Neural progenitor cell (in vitro differentiated cells): Measurements from ENCODE around the gene JAZF1. TPM values are rescaled to one million over a fixed set of nuclear protein-coding genes. Genes with fewer than 3 reads are reported as not detected.

Experiments
- DNase-seq: peaks from one replicate; pipeline ENCODE4 v3.0.0-alpha.2; 2016; ENCODE audit warnings: low spot score
- H2AFZ ChIP-seq: fragments of 200-600 bp; sonication (generic); replicated peaks from 2 replicates; pipeline ENCODE4 v1.6.1; 2016; ENCODE audit warnings: antibody characterized with exemption
- H3F3A ChIP-seq: fragments of 200-600 bp; sonication (generic); 2 replicates; pipeline ENCODE4 v1.6.1; 2016; ENCODE audit warnings: antibody characterized with exemption, low read depth
- H3K27ac ChIP-seq: fragments of 200-600 bp; sonication (generic); 2 replicates; pipeline ENCODE4 v1.5.1; 2016; ENCODE audit warnings: mild to moderate bottlenecking
- H3K27me3 ChIP-seq: fragments of 200-600 bp; sonication (generic); 2 replicates; pipeline ENCODE4 v1.6.1; 2016; ENCODE audit warnings: mild to moderate bottlenecking, moderate library complexity
- H3K36me3 ChIP-seq: fragments of 200-600 bp; sonication (generic); 2 replicates; pipeline ENCODE4 v1.5.1; 2016
- H3K4me1 ChIP-seq: fragments of 200-600 bp; sonication (generic); 2 replicates; pipeline ENCODE4 v1.6.1; 2016; ENCODE audit warnings: mixed run types
- H3K4me2 ChIP-seq: fragments of 200-600 bp; sonication (generic); 2 replicates; pipeline ENCODE4 v1.6.1; 2016
- H3K4me3 ChIP-seq: fragments of 200-600 bp; sonication (generic); 2 replicates; pipeline ENCODE4 v1.5.1; 2016
- H3K79me2 ChIP-seq: fragments of 200-600 bp; sonication (generic); 2 replicates; pipeline ENCODE4 v1.6.1; 2016; ENCODE audit warnings: low read depth
- H3K9ac ChIP-seq: fragments of 200-600 bp; sonication (generic); 2 replicates; pipeline ENCODE4 v1.6.1; 2016
- H3K9me3 ChIP-seq: fragments of 200-600 bp; sonication (generic); 2 replicates; pipeline ENCODE4 v1.5.1; 2016; ENCODE audit warnings: low read depth
- H4K20me1 ChIP-seq: fragments of 200-600 bp; sonication (generic); 2 replicates; pipeline ENCODE4 v1.6.1; 2016; ENCODE audit warnings: low read depth
- H3K27ac Mint-ChIP-seq: 3 replicates; pipeline ENCODE4 v1.8.0; 2021; ENCODE audit warnings: mixed read lengths
- H3K27me3 Mint-ChIP-seq: 2 replicates; pipeline ENCODE4 v1.8.0; 2022; ENCODE audit warnings: low read depth, mild to moderate bottlenecking, inconsistent platforms, moderate library complexity, mixed read lengths; ENCODE audit not compliant: insufficient read depth
- H3K36me3 Mint-ChIP-seq: 3 replicates; pipeline ENCODE4 v1.8.0; 2021; ENCODE audit warnings: mixed read lengths
- H3K4me1 Mint-ChIP-seq: 3 replicates; pipeline ENCODE4 v1.8.0; 2021; ENCODE audit warnings: mixed read lengths
- H3K4me3 Mint-ChIP-seq: 3 replicates; pipeline ENCODE4 v1.8.0; 2021; ENCODE audit warnings: mild to moderate bottlenecking, moderate library complexity, mixed read lengths
- H3K9me3 Mint-ChIP-seq: 3 replicates; pipeline ENCODE4 v1.8.0; 2020; ENCODE audit warnings: mixed read lengths
- CTCF ChIP-seq: fragments of 200-600 bp; sonication (generic); IDR thresholded peaks from 2 replicates; pipeline ENCODE4 v1.5.1; 2017; ENCODE audit warnings: antibody characterized with exemption, mild to moderate bottlenecking
- EZH2 ChIP-seq: fragments of 200-600 bp; sonication (generic); IDR thresholded peaks from 2 replicates; pipeline ENCODE4 v1.6.1; 2017; ENCODE audit warnings: antibody characterized with exemption, mild to moderate bottlenecking, moderate library complexity
- EZH2phosphoT487 ChIP-seq: fragments of 200-600 bp; sonication (generic); IDR thresholded peaks from 2 replicates; pipeline ENCODE4 v1.6.1; 2017; ENCODE audit warnings: antibody characterized with exemption
- total RNA-seq: library from RNA; depleted of rRNA; stranded (reverse); fragments of >200 nt; gene quantifications from 2 replicates; pipeline ENCODE4 v1.2.3, GENCODE V29; 2015; ENCODE audit warnings: low replicate concordance

JAZF1 gene
- total RNA-seq, 1 donor from 2014 or later = 3.1 TPM

DNA sequence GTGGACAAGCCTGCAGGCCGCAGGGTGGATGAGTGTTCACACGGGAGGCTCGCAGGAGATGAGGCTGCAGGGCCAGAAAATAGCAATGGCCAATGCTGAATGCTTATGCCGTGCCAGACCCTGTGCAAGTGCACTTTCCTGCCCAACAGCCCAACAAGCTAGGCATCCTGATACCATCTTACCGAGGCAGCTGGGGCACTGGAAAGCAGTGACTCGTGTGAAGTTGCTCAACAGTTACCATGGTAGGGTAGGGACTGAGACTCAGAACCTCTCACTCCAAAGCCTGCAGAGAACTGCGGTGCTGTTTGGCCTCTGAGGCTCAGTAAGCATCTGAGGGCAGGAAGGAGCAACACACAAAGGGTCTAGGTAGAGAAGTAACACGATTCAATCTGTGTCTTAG lies 43.7 kb downstream of the JAZF1 start:
- no peak overlapping the region for H3K27ac ChIP-seq
- H3K27ac Mint-ChIP-seq = peak overlapping the region; percentile 52

GRCh38 chr7:28136420-28136819 lies 44.2 kb downstream of the JAZF1 start:
- Histone ChIP-seq H3K4me2 (no peak overlapping the region), H3K9ac (no peak overlapping the region), H3K4me1 (no peaks in the 10 kb centered on the region), H3K9me3 (no peaks in the 10 kb centered on the region), H2AFZ (no peak overlapping the region), H4K20me1 (no peaks in the 10 kb centered on the region), H3K27me3 (no peaks in the 10 kb centered on the region), H3K79me2 (no peaks in the 10 kb centered on the region), H3F3A (no peaks in the 10 kb centered on the region), H3K27ac (no peak overlapping the region), H3K4me3 (no peak overlapping the region), H3K36me3 (no peaks in the 10 kb centered on the region)
- no peaks in the 10 kb centered on the region for H3K9me3 Mint-ChIP-seq
- H3K4me3 Mint-ChIP-seq = no peak overlapping the region
- peak overlapping the region; percentile 23 for H3K27ac Mint-ChIP-seq
- no peak for TF ChIP-seq EZH2phosphoT487
- TF ChIP-seq CTCF = no peak
- no peak for TF ChIP-seq EZH2
- peaks cover 19% of the 10 kb centered on the region for H3K4me1 Mint-ChIP-seq
- H3K27me3 Mint-ChIP-seq = peaks cover 3% of the 10 kb centered on the region
- DNase-seq = no peak
- H3K36me3 Mint-ChIP-seq = no peaks in the 10 kb centered on the region

More for the DNA sequence above, 43.7 kb downstream of the JAZF1 start:
- Mint-ChIP-seq H3K9me3 (no peaks in the 10 kb centered on the region), H3K27me3 (peaks cover 3% of the 10 kb centered on the region), H3K4me1 (peaks cover 19% of the 10 kb centered on the region), H3K4me3 (no peak overlapping the region), H3K36me3 (no peaks in the 10 kb centered on the region)
- H3K27me3 ChIP-seq = no peaks in the 10 kb centered on the region
- no peak overlapping the region for H3K4me3 ChIP-seq
- H2AFZ ChIP-seq = no peak overlapping the region
- H3K9me3 ChIP-seq = no peaks in the 10 kb centered on the region
- no peaks in the 10 kb centered on the region for H3F3A ChIP-seq
- H3K4me1 ChIP-seq = no peaks in the 10 kb centered on the region
- H3K9ac ChIP-seq = no peak overlapping the region
- TF ChIP-seq CTCF (no peak), EZH2phosphoT487 (no peak), EZH2 (no peak)
- DNase-seq = no peak
- H3K4me2 ChIP-seq = no peak overlapping the region
- H3K36me3 ChIP-seq = no peaks in the 10 kb centered on the region
- no peaks in the 10 kb centered on the region for H3K79me2 ChIP-seq
- H4K20me1 ChIP-seq = no peaks in the 10 kb centered on the region

DNA sequence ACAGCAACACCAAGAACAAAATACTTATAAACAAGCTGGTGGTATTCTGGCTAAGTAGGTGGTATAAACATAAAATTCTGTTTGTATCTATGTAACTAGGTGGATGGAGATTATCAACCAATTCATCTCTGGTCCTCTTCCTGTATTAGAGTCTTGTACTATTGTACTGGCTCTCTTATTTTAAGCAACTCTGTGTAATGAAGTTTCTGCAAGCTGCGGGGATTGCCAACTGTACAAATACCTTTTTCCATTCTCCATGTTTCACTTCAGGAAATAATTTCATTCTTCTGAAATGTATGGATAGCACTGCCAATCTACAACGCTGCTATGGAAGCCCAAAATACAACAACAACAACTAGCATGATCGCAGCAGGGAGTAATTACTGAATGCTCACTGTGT lies 44.8 kb downstream of the JAZF1 start:
- no peaks in the 10 kb centered on the region for H3K36me3 Mint-ChIP-seq
- H3K27me3 ChIP-seq = no peaks in the 10 kb centered on the region

More for the DNA sequence above, 44.8 kb downstream of the JAZF1 start:
- H3K4me3 Mint-ChIP-seq = no peak overlapping the region
- Histone ChIP-seq H3K9ac (no peak overlapping the region), H3K36me3 (no peaks in the 10 kb centered on the region), H3K9me3 (no peaks in the 10 kb centered on the region), H3F3A (no peaks in the 10 kb centered on the region), H3K79me2 (no peaks in the 10 kb centered on the region), H3K4me1 (no peaks in the 10 kb centered on the region), H3K4me2 (no peak overlapping the region), H2AFZ (no peak overlapping the region), H4K20me1 (no peaks in the 10 kb centered on the region), H3K4me3 (no peak overlapping the region), H3K27ac (no peak overlapping the region)
- TF ChIP-seq CTCF (no peak), EZH2 (no peak)
- no peak overlapping the region for H3K27ac Mint-ChIP-seq
- peaks cover 19% of the 10 kb centered on the region for H3K4me1 Mint-ChIP-seq
- H3K9me3 Mint-ChIP-seq = no peaks in the 10 kb centered on the region
- peaks cover 3% of the 10 kb centered on the region for H3K27me3 Mint-ChIP-seq
- no peak for DNase-seq
